Fibroblast of lung (primary cell): ENCODE data around the gene MPDZ.

Source experiments
- EZH2 ChIP-seq: IDR thresholded peaks from 2 replicates; pipeline ENCODE4 v1.5.1; 2012; ENCODE audit warnings: low read length, control low read depth, mild to moderate bottlenecking; ENCODE audit errors: missing control alignments
- TF ChIP-seq, protein P1 (sequence below), 2 donors: IDR thresholded peaks in 1 of 2; conservative IDR thresholded peaks in 1 of 2; 1 replicate in 1 of 2; 2 replicates in 1 of 2; pipeline ENCODE4 v1.5.1; 2011 to 2012; ENCODE audit warnings: low read length in 2 of 2, control low read depth in 1 of 2, inconsistent platforms in 1 of 2, low read depth in 1 of 2, mild to moderate bottlenecking in 1 of 2

DNA sequence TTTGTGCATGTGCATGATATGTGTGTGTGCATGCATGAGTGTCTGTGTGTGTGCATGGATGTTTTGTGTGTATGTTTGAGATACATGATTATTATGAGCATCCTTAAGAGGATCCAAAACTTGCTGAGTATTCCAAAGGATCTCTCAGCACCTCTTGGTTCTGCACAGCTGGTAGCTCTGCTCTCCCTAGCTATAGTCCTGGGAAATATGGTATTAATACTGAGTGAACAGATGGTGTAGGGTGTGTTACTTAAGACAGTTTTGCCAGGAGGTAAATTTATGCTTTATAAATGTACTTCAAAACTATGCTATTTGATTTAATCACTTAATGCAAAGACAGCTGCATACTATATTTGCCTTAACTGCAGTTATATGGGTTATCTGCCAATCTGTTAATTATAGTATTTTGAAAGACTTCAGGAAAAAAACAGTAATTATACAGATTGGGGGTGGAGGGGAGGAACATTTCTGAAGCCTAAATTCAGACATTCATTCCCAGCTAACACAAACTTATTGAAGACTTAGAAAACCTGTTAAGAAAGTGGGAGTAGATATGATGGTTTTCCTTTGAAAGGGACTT lies 215.5 kb downstream of the MPDZ start:
- TF ChIP-seq, protein P1, sequence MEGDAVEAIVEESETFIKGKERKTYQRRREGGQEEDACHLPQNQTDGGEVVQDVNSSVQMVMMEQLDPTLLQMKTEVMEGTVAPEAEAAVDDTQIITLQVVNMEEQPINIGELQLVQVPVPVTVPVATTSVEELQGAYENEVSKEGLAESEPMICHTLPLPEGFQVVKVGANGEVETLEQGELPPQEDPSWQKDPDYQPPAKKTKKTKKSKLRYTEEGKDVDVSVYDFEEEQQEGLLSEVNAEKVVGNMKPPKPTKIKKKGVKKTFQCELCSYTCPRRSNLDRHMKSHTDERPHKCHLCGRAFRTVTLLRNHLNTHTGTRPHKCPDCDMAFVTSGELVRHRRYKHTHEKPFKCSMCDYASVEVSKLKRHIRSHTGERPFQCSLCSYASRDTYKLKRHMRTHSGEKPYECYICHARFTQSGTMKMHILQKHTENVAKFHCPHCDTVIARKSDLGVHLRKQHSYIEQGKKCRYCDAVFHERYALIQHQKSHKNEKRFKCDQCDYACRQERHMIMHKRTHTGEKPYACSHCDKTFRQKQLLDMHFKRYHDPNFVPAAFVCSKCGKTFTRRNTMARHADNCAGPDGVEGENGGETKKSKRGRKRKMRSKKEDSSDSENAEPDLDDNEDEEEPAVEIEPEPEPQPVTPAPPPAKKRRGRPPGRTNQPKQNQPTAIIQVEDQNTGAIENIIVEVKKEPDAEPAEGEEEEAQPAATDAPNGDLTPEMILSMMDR (conservative IDR thresholded peaks at IDR 0.05 in 1 of 2, IDR thresholded peaks at IDR 0.05 in 1 of 2; ENCODE audit: low read depth in 1 of 2, low read length in 2 of 2) = no peak
- no peak for TF ChIP-seq EZH2
